ENCODE measurements around the gene ACACB. TPM values are rescaled to one million over a fixed set of nuclear protein-coding genes. Genes with fewer than 3 reads are reported as not detected.
"Not testable (repeated sequence)": the region's sequence is repeated elsewhere in the genome, so short reads cannot be mapped to it uniquely, and the experiment has no call there.

The ACACB gene
- total and polyA plus RNA-seq, 12 donors, result 12.8 to 241 (median 107) TPM

DNA sequence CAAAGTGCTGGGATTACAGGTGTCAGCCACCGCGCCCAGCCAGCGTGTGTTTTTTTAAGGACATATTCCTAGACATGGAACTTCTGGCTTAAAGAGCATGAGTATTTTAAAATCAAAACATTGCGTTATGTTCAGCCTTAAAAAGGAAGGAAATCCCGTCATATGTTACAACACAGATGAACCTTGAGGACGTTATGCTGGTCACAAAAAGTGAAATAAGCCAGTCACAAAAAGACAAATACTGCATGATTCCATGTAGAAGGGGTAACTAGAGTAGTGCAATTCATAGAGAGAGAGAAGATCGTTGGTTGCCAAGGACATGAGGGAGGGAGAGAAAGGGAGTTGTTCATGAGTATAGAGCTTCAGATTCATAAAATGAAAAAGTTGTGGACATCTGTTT is 53.9 kb downstream of the ACACB start:
- Histone ChIP-seq H3K27me3 (no peaks in the 10 kb centered on the region), H3K27ac (no peak overlapping the region), H3K9me3 (peaks cover 0 to 14% (median 0%) of the 10 kb centered on the region in 11 donors), H3K4me1 (peaks cover 0 to 6% (median 0%) of the 10 kb centered on the region in 9 donors), H3K4me3 (no peak overlapping the region), H3K36me3 (peaks cover 6 to 92% (median 51%) of the 10 kb centered on the region in 9 donors)
- DNase-seq (no peak), ATAC-seq (peak in 1 of 8 donors; percentile 16)
- TF ChIP-seq, protein P1, sequence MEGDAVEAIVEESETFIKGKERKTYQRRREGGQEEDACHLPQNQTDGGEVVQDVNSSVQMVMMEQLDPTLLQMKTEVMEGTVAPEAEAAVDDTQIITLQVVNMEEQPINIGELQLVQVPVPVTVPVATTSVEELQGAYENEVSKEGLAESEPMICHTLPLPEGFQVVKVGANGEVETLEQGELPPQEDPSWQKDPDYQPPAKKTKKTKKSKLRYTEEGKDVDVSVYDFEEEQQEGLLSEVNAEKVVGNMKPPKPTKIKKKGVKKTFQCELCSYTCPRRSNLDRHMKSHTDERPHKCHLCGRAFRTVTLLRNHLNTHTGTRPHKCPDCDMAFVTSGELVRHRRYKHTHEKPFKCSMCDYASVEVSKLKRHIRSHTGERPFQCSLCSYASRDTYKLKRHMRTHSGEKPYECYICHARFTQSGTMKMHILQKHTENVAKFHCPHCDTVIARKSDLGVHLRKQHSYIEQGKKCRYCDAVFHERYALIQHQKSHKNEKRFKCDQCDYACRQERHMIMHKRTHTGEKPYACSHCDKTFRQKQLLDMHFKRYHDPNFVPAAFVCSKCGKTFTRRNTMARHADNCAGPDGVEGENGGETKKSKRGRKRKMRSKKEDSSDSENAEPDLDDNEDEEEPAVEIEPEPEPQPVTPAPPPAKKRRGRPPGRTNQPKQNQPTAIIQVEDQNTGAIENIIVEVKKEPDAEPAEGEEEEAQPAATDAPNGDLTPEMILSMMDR (IDR thresholded peaks at IDR 0.05), result no peak
- intact Hi-C loops (cut with DNase I), result loop anchor here in 2 of 10 donors (5.0 to 10.0 kb wide), 3 partner anchors 37 to 64 kb away; no protein-coding TSS in a partner anchor
- 77 to 79% methylated on average over 7 of the region's 7 CpGs for WGBS, 2 donors

DNA sequence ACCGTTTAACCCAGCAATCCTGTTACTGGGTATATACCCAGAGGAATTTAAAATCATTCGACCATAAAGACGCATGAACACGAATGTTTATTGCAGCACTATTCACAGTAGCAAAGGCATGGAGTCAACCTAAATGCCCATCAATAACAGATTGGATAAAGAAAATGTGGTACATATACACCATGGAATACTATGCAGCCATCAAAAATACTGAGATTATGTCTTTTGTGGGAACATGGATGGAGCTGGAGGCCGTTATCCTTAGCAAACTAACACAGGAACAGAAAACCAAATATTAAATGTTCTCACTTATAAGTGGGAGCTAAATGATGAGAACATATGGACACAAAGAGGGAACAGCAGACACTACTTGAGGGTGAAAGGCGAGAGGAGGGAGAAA is 56.4 kb downstream of the ACACB start:
- H3K27ac ChIP-seq, H3K27me3 ChIP-seq, H3K4me3 ChIP-seq, DNase-seq, H3K4me1 ChIP-seq, ATAC-seq: not testable (repeated sequence)
- H3K36me3 ChIP-seq, result peaks cover 6 to 100% (median 57%) of the 10 kb centered on the region in 9 donors
- 95 to 96% methylated on average over 6 of the region's 6 CpGs for WGBS, 2 donors
- intact Hi-C loops (cut with DNase I), result loop anchor here in 2 of 10 donors (5.0 to 10.0 kb wide), 3 partner anchors 35 to 62 kb away; no protein-coding TSS in a partner anchor
- H3K9me3 ChIP-seq, result peaks cover 0 to 14% (median 0%) of the 10 kb centered on the region in 11 donors

DNA sequence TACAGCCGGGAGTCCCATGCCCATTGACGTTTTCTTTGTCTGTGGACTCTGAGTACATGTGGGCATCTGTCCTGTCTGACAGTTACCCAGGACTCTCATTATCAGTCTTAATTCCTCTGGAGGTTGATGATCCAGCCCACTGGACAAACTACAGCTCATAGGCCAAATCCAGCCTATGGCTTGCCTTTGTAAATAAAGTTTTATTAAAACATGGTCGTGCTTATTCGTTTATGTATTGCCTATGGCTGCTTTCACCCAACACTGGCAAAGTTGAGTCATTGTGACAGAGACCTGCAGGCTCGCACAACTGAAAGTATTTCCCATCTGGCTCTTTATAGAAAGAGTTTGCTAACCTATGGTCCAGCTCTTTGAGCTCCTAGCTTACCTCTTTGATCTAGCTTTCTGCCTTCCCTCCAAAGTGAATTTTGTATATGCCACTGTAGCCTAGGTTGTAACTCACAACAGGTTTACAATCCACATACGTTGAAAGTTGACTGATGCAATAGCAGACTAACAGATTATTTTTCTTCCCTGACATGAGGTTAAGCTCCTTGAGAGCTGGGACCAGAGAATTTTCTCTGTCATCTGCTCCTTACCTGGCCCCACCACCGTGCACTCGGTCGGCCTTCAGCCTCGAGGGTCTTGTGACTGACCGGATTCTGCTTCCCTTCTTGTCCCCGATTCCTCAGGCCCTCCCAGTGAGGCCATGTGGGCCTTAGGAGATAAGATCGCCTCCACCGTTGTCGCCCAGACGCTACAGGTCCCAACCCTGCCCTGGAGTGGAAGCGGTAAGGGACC is 57.3 kb downstream of the ACACB start:
- H3K9me3 ChIP-seq, result peaks cover 0 to 14% (median 0%) of the 10 kb centered on the region in 11 donors
- H3K4me3 ChIP-seq, result no peak overlapping the region
- peaks cover 7 to 100% (median 62%) of the 10 kb centered on the region in 9 donors for H3K36me3 ChIP-seq
- TF ChIP-seq, protein P1 (IDR thresholded peaks at IDR 0.05), result no peak
- DNase-seq (no peak), ATAC-seq (no peak)
- no peaks in the 10 kb centered on the region for H3K4me1 ChIP-seq
- H3K27me3 ChIP-seq, result no peaks in the 10 kb centered on the region
- intact Hi-C loops (cut with DNase I), result loop anchor here in 2 of 10 donors (5.0 to 10.0 kb wide), 3 partner anchors 34 to 61 kb away; no protein-coding TSS in a partner anchor
- no peak overlapping the region for H3K27ac ChIP-seq
- WGBS, 2 donors, result 96% methylated on average over 17 of the region's 17 CpGs

DNA sequence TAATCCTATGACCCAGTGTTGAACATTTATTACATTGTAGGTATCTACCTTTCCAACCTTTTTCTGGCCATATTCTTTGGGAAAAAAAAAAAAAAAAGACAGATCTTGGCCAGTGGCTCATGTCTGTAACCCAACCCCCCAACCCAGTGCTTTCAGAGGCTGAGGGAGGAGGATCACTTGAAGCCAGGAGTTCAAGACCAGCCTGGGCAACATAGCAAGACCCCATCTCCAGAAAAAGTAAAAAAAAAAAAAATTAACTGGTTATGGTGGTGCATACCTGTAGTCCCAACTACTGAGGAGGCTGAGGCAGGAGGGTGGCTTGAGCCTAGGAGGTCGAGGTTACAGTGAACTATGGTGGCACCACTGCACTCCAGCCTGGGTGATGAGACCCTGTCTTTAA is 58.1 kb downstream of the ACACB start:
- TF ChIP-seq, protein P1 (IDR thresholded peaks at IDR 0.05), result no peak
- 92 to 95% methylated on average over 1 of the region's 1 CpG for WGBS, 2 donors
- Histone ChIP-seq H3K4me3 (no peak overlapping the region), H3K9me3 (peaks cover 0 to 14% (median 0%) of the 10 kb centered on the region in 11 donors), H3K36me3 (peaks cover 7 to 100% (median 70%) of the 10 kb centered on the region in 9 donors), H3K27ac (no peak overlapping the region), H3K4me1 (no peaks in the 10 kb centered on the region), H3K27me3 (no peaks in the 10 kb centered on the region)
- DNase-seq, result no peak
- no peak for ATAC-seq
- intact Hi-C loops (cut with DNase I), result loop anchor here in 2 of 10 donors (5.0 to 10.0 kb wide), 3 partner anchors 33 to 60 kb away; no protein-coding TSS in a partner anchor

Measured in heart right ventricle (tissue), 16 donors.